Panc1 (cell line): Measurements from ENCODE around the gene CHMP1B. TPM values are rescaled to one million over a fixed set of nuclear protein-coding genes. Genes with fewer than 3 reads are reported as not detected.

Source experiments
- ATAC-seq: fragments of 200-7000 bp; cut with Tn5 transposase; 2 replicates; pipeline ENCODE4 v1.9.1; 2020; ENCODE audit warnings: mild to moderate bottlenecking, moderate library complexity
- BruUV-seq: library from RNA; stranded (reverse); fragments of 400-500 nt; replicated peaks from 2 replicates; lab custom pipeline; 2021; lab: Mats Ljungman, UMichigan
- CTCF ChIA-PET: fragments of 300-600 bp; sonication (Branson Sonifier 250); formaldehyde crosslinking; loops from one replicate; lab custom pipeline; 2022; ENCODE audit warnings: antibody characterized with exemption; lab: Charles Lee
- POLR2A ChIA-PET: fragments of 300-600 bp; sonication (Branson Sonifier 250); formaldehyde crosslinking; loops from one replicate; lab custom pipeline; 2022; ENCODE audit warnings: antibody characterized with exemption; lab: Charles Lee
- DNase-seq: peaks from one replicate; pipeline ENCODE4 v3.0.0-alpha.2; 2010; ENCODE audit warnings: low read depth, low spot score
- H3K27ac ChIP-seq: 2 replicates; pipeline ENCODE4 v1.5.1; 2011; ENCODE audit warnings: mild to moderate bottlenecking, low read length, inconsistent platforms
- H3K27me3 ChIP-seq: fragments of 200-500 bp; sonication (Bioruptor generic); 2 replicates; pipeline ENCODE4 v1.6.0; 2014; ENCODE audit warnings: low read length, inconsistent platforms; ENCODE audit not compliant: control insufficient read depth, insufficient read depth
- H3K36me3 ChIP-seq: fragments of 200-500 bp; sonication (Bioruptor generic); 2 replicates; pipeline ENCODE4 v1.5.1; 2014; ENCODE audit warnings: inconsistent platforms, mild to moderate bottlenecking, low read length, moderate library complexity; ENCODE audit not compliant: control insufficient read depth, insufficient read depth
- H3K4me1 ChIP-seq: 2 replicates; pipeline ENCODE4 v1.5.1; 2011; ENCODE audit warnings: inconsistent platforms, mild to moderate bottlenecking, low read length, moderate library complexity; ENCODE audit not compliant: control insufficient read depth, insufficient read depth
- H3K4me3 ChIP-seq, 2 experiments: 2 replicates each; pipeline ENCODE4 v1.5.1; 2011 to 2012; ENCODE audit warnings: low read depth in 2 of 2, low read length in 2 of 2, mild to moderate bottlenecking in 2 of 2, inconsistent platforms in 1 of 2, moderate library complexity in 1 of 2
- H3K9me3 ChIP-seq: fragments of 200-500 bp; sonication (Bioruptor generic); 2 replicates; pipeline ENCODE4 v1.5.1; 2014; ENCODE audit warnings: low read depth, mild to moderate bottlenecking, inconsistent platforms, low read length, moderate library complexity; ENCODE audit not compliant: control insufficient read depth, insufficient read depth
- CTCF ChIP-seq: fragments of 450-650 bp; IDR thresholded peaks from 2 replicates; pipeline ENCODE4 v1.5.1; 2017; ENCODE audit warnings: mild to moderate bottlenecking
- POLR2AphosphoS5 ChIP-seq: IDR thresholded peaks from 2 replicates; pipeline ENCODE4 v1.6.1; 2012; ENCODE audit warnings: mild to moderate bottlenecking, low read depth, low read length, moderate library complexity
- REST ChIP-seq, 2 experiments: IDR thresholded peaks; 2 replicates each; pipeline ENCODE4 v1.6.1; 2011 to 2012; ENCODE audit warnings: low read depth in 2 of 2, control low read depth in 1 of 2, low read length in 1 of 2, mild to moderate bottlenecking in 1 of 2, moderate library complexity in 1 of 2; ENCODE audit not compliant: insufficient read depth in 1 of 2
- SIN3A ChIP-seq: IDR thresholded peaks from 2 replicates; pipeline ENCODE4 v1.6.1; 2012; ENCODE audit warnings: low read depth, mild to moderate bottlenecking, low read length, moderate library complexity, borderline replicate concordance; ENCODE audit not compliant: insufficient read depth
- TCF7L2 ChIP-seq: IDR thresholded peaks from 2 replicates; pipeline ENCODE4 v1.6.1; 2011; ENCODE audit warnings: mild to moderate bottlenecking, low read depth, low read length, inconsistent platforms
- in situ Hi-C: cut with HindIII; loops from 2 replicates; pipeline ENCODE4 v1.10.0; 2016; ENCODE audit warnings: low sequenced_read_pairs, low pct_unique_long_range_greater_than_20kb
- intact Hi-C: fragments of 100-400 bp; cut with micrococcal nuclease; formaldehyde crosslinking; loops from one replicate; pipeline ENCODE4 v1.10.0; 2022; ENCODE audit not compliant: unreplicated experiment
- total RNA-seq: library from RNA; stranded (reverse); gene quantifications from one replicate; pipeline ENCODE4 v1.2.1, GENCODE V29; 2021; ENCODE audit not compliant: unreplicated experiment

The CHMP1B gene
- total RNA-seq, 1 experiment from 2014 or later = 17.1 TPM

GRCh38 chr18:11845654-11846053 is 5.6 kb upstream of the CHMP1B start:
- Histone ChIP-seq H3K27ac (no peak overlapping the region), H3K4me1 (peaks cover 5% of the 10 kb centered on the region; the same call in 1 of the 2 replicates), H3K36me3 (no peaks in the 10 kb centered on the region), H3K27me3 (no peaks in the 10 kb centered on the region), H3K4me3 (no peak overlapping the region), H3K9me3 (no peaks in the 10 kb centered on the region)
- TF ChIP-seq TCF7L2 (no peak), REST (IDR thresholded peaks at IDR 0.05; ENCODE audit: insufficient read depth in 1 of 2, low read depth in 2 of 2, low read length in 1 of 2) (no peak), POLR2AphosphoS5 (no peak), CTCF (no peak), SIN3A (no peak)
- no peak for ATAC-seq
- POLR2A ChIA-PET = no interaction called here
- in situ Hi-C loops (no loop called here), intact Hi-C loops (no loop called here)
- BruUV-seq = no TSS peak
- no peak for DNase-seq
- CTCF ChIA-PET = interaction anchor here (0.7 kb wide), 1 partner anchor 91 kb away, joined by 4 read pairs; no protein-coding TSS in a partner anchor

GRCh38 chr18:11847811-11848210 is 3.4 kb upstream of the CHMP1B start:
- ATAC-seq (no peak), DNase-seq (no peak)
- Histone ChIP-seq H3K36me3 (peaks cover 3% of the 10 kb centered on the region; the same call in 1 of the 2 replicates), H3K9me3 (no peaks in the 10 kb centered on the region), H3K27ac (no peak overlapping the region), H3K27me3 (no peaks in the 10 kb centered on the region), H3K4me1 (peaks cover 6% of the 10 kb centered on the region), H3K4me3 (no peak overlapping the region)
- BruUV-seq = no TSS peak
- ChIA-PET CTCF (interaction anchor here (0.6 kb wide), 3 partner anchors 103 to 1541 kb away, joined by 3 to 5 read pairs (median 3); no protein-coding TSS in a partner anchor), POLR2A (no interaction called here)
- TF ChIP-seq SIN3A = no peak
- in situ Hi-C loops (no loop called here), intact Hi-C loops (no loop called here)

GRCh38 chr18:11849279-11849678 is 1.9 kb upstream of the CHMP1B start:
- in situ Hi-C loops = no loop called here
- intact Hi-C loops = no loop called here
- Histone ChIP-seq H3K27me3 (no peaks in the 10 kb centered on the region), H3K4me1 (peaks cover 12% of the 10 kb centered on the region), H3K9me3 (no peaks in the 10 kb centered on the region), H3K4me3 (no peak overlapping the region), H3K36me3 (peaks cover 3% of the 10 kb centered on the region; the same call in 1 of the 2 replicates), H3K27ac (no peak overlapping the region)
- no TSS peak for BruUV-seq
- CTCF ChIA-PET = no interaction called here
- POLR2A ChIA-PET = interaction anchor here (0.5 kb wide), 1 partner anchor 426 kb away, joined by 8 read pairs; no protein-coding TSS in a partner anchor
- no peak for TF ChIP-seq TCF7L2
- no peak for TF ChIP-seq REST (IDR thresholded peaks at IDR 0.05; ENCODE audit: insufficient read depth in 1 of 2, low read depth in 2 of 2, low read length in 1 of 2)
- no peak for TF ChIP-seq POLR2AphosphoS5
- TF ChIP-seq CTCF = no peak
- TF ChIP-seq SIN3A = no peak
- no peak for ATAC-seq
- no peak for DNase-seq
